Measurements from ENCODE around the gene SERP2.

SERP2 gene

DNA sequence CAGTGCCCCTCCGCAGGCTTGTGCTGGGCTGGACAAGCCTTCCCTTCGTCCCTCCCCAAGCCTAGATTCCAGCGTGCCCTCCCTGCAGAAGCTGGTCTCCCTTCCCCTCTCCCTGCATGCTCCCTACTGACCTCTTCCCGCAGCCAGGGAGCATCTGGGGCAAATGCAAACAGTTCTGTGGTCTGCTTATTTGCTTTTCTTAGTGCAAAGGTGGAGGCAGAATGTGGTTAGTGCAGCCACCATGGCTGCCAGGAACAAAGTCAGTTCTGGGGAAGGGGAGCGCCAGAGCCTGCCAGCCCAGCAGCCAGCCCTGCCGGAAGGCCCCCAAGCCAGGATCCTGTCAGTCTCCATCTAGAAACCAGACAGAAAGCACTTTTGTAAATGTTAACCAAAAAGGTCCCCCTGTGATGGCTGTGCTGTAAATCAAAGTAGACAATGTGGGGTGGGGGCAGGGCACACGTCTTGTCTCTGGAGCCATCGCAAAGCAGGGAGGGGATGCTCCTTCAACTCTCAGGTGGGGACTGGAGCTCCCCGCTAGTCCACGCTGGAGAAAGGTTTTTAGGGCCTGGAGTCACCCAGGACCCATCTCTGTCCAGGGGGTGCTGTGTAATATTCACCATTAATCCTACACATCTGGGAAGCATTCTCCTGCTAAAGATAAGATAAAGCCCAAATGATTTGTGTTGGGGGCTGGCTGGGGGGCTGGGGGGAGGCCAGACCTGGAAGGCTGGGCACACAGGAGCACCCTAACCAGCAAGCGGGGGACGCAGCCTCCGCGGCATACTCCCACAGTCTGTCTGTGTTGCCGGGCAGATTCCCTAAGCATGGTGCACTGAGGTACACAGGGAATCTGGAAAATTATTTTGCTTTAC is 30.9 kb downstream of the SERP2 start (continued):
- TF ChIP-seq, protein P1, sequence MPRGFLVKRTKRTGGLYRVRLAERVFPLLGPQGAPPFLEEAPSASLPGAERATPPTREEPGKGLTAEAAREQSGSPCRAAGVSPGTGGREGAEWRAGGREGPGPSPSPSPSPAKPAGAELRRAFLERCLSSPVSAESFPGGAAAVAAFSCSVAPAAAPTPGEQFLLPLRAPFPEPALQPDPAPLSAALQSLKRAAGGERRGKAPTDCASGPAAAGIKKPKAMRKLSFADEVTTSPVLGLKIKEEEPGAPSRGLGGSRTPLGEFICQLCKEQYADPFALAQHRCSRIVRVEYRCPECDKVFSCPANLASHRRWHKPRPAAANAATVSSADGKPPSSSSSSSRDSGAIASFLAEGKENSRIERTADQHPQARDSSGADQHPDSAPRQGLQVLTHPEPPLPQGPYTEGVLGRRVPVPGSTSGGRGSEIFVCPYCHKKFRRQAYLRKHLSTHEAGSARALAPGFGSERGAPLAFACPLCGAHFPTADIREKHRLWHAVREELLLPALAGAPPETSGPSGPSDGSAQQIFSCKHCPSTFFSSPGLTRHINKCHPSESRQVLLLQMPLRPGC (tag by site-specific recombination; IDR thresholded peaks at IDR 0.05), result no peak

DNA sequence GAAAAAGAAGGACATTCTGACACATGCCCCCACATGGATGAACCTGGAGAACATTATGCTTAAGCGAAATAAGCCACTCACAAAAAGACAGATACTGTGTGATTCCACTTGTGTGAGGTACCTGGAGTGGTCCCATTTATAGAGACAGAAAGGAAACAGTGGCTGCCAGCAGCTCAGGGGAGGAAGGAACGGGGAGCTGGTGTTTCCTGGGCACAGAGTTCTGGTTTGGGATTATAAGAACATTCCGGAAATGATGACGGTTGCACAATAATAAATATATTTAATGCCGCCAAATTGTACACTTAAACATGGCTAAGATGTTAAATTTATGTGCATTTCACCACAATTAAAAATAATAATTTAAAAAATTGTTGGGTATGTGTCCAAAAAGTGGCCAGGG is 33.0 kb downstream of the SERP2 start:
- no peak overlapping the region for H3K27ac ChIP-seq (ENCODE audit: extremely low read depth, low read depth, low read length)
- peaks cover 10% of the 10 kb centered on the region for H3K4me1 ChIP-seq (ENCODE audit: control insufficient read depth, insufficient read depth, low read length)
- no peak overlapping the region for H3K4me3 ChIP-seq (ENCODE audit: low read depth, low read length)
- CTCF ChIA-PET, result interaction anchor here (0.6 to 0.9 kb wide), 2 partner anchors 26 to 142 kb away, joined by 3 read pairs; no protein-coding TSS in a partner anchor
- POLR2A ChIA-PET, result no interaction called here
- H3K36me3 ChIP-seq (ENCODE audit: control insufficient read depth in 2 of 2, insufficient read depth in 1 of 2, low read length in 2 of 2), result no peaks in the 10 kb centered on the region
- no peaks in the 10 kb centered on the region for H3K9me3 ChIP-seq (ENCODE audit: control insufficient read depth, insufficient read depth, low read depth, low read length)
- TF ChIP-seq GFI1B (tag by site-specific recombination; IDR thresholded peaks at IDR 0.05) (no peak), MEIS1 (CRISPR knock-in tag; IDR thresholded peaks at IDR 0.05; ENCODE audit: borderline replicate concordance) (no peak)
- TF ChIP-seq, protein P2, sequence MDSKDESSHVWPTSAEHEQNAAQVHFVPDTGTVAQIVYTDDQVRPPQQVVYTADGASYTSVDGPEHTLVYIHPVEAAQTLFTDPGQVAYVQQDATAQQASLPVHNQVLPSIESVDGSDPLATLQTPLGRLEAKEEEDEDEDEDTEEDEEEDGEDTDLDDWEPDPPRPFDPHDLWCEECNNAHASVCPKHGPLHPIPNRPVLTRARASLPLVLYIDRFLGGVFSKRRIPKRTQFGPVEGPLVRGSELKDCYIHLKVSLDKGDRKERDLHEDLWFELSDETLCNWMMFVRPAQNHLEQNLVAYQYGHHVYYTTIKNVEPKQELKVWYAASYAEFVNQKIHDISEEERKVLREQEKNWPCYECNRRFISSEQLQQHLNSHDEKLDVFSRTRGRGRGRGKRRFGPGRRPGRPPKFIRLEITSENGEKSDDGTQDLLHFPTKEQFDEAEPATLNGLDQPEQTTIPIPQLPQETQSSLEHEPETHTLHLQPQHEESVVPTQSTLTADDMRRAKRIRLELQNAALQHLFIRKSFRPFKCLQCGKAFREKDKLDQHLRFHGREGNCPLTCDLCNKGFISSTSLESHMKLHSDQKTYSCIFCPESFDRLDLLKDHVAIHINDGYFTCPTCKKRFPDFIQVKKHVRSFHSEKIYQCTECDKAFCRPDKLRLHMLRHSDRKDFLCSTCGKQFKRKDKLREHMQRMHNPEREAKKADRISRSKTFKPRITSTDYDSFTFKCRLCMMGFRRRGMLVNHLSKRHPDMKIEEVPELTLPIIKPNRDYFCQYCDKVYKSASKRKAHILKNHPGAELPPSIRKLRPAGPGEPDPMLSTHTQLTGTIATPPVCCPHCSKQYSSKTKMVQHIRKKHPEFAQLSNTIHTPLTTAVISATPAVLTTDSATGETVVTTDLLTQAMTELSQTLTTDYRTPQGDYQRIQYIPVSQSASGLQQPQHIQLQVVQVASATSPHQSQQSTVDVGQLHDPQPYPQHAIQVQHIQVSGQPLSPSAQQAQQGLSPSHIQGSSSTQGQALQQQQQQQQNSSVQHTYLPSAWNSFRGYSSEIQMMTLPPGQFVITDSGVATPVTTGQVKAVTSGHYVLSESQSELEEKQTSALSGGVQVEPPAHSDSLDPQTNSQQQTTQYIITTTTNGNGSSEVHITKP (tag by site-specific recombination; IDR thresholded peaks at IDR 0.05), result no peak

DNA sequence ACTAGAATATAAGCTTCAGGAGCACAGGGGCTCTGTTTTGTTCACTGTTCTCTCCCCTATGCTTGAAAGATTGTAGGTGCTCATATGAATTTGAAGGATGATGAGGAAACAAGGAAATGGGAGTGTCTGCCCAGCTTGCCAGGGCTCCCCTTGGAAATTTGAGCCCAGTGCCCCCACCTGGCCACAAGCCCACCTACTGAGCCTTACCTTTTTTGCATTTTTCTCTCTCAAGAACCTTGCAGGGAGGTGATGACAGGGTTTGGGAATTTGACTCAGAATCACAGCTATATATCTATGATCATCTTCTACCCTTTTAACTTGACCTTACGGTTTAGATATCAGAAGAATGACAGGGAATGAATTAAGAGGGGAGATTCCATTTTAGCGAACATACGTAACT is 33.8 kb downstream of the SERP2 start:
- no peak overlapping the region for H3K4me3 ChIP-seq (ENCODE audit: low read depth, low read length)
- peaks cover 10% of the 10 kb centered on the region for H3K4me1 ChIP-seq (ENCODE audit: control insufficient read depth, insufficient read depth, low read length)
- H3K9me3 ChIP-seq (ENCODE audit: control insufficient read depth, insufficient read depth, low read depth, low read length), result no peaks in the 10 kb centered on the region
- ChIA-PET POLR2A (no interaction called here), CTCF (no interaction called here)
- no peaks in the 10 kb centered on the region for H3K36me3 ChIP-seq (ENCODE audit: control insufficient read depth in 2 of 2, insufficient read depth in 1 of 2, low read length in 2 of 2)
- H3K27ac ChIP-seq (ENCODE audit: extremely low read depth, low read depth, low read length), result no peak overlapping the region
- TF ChIP-seq, protein P3, sequence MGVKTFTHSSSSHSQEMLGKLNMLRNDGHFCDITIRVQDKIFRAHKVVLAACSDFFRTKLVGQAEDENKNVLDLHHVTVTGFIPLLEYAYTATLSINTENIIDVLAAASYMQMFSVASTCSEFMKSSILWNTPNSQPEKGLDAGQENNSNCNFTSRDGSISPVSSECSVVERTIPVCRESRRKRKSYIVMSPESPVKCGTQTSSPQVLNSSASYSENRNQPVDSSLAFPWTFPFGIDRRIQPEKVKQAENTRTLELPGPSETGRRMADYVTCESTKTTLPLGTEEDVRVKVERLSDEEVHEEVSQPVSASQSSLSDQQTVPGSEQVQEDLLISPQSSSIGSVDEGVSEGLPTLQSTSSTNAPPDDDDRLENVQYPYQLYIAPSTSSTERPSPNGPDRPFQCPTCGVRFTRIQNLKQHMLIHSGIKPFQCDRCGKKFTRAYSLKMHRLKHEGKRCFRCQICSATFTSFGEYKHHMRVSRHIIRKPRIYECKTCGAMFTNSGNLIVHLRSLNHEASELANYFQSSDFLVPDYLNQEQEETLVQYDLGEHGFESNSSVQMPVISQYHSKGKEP (tag by site-specific recombination; IDR thresholded peaks at IDR 0.05), result no peak
- TF ChIP-seq ZNF658 (tag by site-specific recombination; IDR thresholded peaks at IDR 0.05), result no peak
- TF ChIP-seq GLIS2 (tag by site-specific recombination; IDR thresholded peaks at IDR 0.05), result no peak
- TF ChIP-seq ZNF366 (tag by site-specific recombination; conservative IDR thresholded peaks at IDR 0.05), result no peak
- no peak for TF ChIP-seq ZNF146 (tag by site-specific recombination; IDR thresholded peaks at IDR 0.05)
- TF ChIP-seq, protein P4, sequence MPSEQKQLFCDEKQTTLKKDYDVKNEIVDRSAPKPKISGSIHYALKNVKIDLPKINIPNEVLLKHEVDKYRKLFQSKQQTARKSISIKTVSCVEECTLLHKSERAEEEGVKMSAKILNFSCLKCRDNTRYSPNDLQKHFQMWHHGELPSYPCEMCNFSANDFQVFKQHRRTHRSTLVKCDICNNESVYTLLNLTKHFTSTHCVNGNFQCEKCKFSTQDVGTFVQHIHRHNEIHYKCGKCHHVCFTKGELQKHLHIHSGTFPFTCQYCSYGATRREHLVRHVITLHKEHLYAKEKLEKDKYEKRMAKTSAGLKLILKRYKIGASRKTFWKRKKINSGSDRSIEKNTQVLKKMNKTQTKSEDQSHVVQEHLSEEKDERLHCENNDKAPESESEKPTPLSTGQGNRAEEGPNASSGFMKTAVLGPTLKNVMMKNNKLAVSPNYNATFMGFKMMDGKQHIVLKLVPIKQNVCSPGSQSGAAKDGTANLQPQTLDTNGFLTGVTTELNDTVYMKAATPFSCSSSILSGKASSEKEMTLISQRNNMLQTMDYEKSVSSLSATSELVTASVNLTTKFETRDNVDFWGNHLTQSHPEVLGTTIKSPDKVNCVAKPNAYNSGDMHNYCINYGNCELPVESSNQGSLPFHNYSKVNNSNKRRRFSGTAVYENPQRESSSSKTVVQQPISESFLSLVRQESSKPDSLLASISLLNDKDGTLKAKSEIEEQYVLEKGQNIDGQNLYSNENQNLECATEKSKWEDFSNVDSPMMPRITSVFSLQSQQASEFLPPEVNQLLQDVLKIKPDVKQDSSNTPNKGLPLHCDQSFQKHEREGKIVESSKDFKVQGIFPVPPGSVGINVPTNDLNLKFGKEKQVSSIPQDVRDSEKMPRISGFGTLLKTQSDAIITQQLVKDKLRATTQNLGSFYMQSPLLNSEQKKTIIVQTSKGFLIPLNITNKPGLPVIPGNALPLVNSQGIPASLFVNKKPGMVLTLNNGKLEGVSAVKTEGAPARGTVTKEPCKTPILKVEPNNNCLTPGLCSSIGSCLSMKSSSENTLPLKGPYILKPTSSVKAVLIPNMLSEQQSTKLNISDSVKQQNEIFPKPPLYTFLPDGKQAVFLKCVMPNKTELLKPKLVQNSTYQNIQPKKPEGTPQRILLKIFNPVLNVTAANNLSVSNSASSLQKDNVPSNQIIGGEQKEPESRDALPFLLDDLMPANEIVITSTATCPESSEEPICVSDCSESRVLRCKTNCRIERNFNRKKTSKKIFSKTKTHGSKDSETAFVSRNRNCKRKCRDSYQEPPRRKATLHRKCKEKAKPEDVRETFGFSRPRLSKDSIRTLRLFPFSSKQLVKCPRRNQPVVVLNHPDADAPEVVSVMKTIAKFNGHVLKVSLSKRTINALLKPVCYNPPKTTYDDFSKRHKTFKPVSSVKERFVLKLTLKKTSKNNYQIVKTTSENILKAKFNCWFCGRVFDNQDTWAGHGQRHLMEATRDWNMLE (tag by site-specific recombination; conservative IDR thresholded peaks at IDR 0.05; ENCODE audit: low read depth), result no peak
- TF ChIP-seq, protein P5, sequence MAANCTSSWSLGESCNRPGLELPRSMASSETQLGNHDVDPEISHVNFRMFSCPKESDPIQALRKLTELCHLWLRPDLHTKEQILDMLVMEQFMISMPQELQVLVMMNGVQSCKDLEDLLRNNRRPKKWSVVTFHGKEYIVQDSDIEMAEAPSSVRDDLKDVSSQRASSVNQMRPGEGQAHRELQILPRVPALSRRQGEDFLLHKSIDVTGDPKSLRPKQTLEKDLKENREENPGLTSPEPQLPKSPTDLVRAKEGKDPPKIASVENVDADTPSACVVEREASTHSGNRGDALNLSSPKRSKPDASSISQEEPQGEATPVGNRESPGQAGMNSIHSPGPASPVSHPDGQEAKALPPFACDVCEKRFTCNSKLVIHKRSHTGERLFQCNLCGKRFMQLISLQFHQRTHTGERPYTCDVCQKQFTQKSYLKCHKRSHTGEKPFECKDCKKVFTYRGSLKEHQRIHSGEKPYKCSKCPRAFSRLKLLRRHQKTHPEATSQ (tag by site-specific recombination; IDR thresholded peaks at IDR 0.05), result no peak
- no peak for TF ChIP-seq ZXDB (tag by site-specific recombination; IDR thresholded peaks at IDR 0.05)
- TF ChIP-seq ZNF292 (tag by site-specific recombination; IDR thresholded peaks at IDR 0.05; ENCODE audit: borderline replicate concordance, low read depth), result no peak
- no peak for TF ChIP-seq BCL11B (tag by site-specific recombination; IDR thresholded peaks at IDR 0.05; ENCODE audit: low read depth)
- TF ChIP-seq SCRT2 (tag by site-specific recombination; IDR thresholded peaks at IDR 0.05), result no peak
- TF ChIP-seq HOXC10 (CRISPR knock-in tag; IDR thresholded peaks at IDR 0.05), result no peak
- TF ChIP-seq ZSCAN16 (tag by site-specific recombination; IDR thresholded peaks at IDR 0.05), result no peak
- TF ChIP-seq MZF1 (tag by site-specific recombination; IDR thresholded peaks at IDR 0.05; ENCODE audit: borderline replicate concordance), result no peak
- no peak for TF ChIP-seq ZNF473 (tag by site-specific recombination; IDR thresholded peaks at IDR 0.05)

Data from HEK293 (cell line).